MM.1S (cell line): ENCODE data around the gene TFAP2D.

ENCODE experiments used
- CTCF ChIP-seq: fragments of 300-600 bp; sonication (generic); IDR thresholded peaks from 2 replicates; pipeline ENCODE4 v1.5.1; 2016; ENCODE audit warnings: antibody characterized with exemption, low read length, mixed read lengths
- EZH2 ChIP-seq: fragments of 300-600 bp; sonication (generic); optimal IDR thresholded peaks from 2 replicates; pipeline ENCODE3; 2017; ENCODE audit warnings: low read depth, mild to moderate bottlenecking, antibody characterized with exemption, low read length, mixed read lengths
- EZH2phosphoT487 ChIP-seq: fragments of 300-600 bp; sonication (generic); IDR thresholded peaks from 2 replicates; pipeline ENCODE4 v1.6.1; 2018; ENCODE audit warnings: antibody characterized with exemption, low read length

- TF ChIP-seq EZH2phosphoT487 (no peak), CTCF (no peak), EZH2 (no peak)
Measured at GRCh38 chr6:50795574-50795973, 82.2 kb downstream of the TFAP2D start.
